Right renal pelvis (tissue), 4 donors: ENCODE data around the gene GLO1. TPM values are rescaled to one million over a fixed set of nuclear protein-coding genes. Genes with fewer than 3 reads are reported as not detected.

Experiments used
- DNase-seq, 4 donors: peaks; one replicate each; pipeline ENCODE4 v3.0.0-alpha.2; 2013; ENCODE audit warnings: low read depth in 4 of 4, low spot score in 3 of 4, missing footprints in 1 of 4
- polyA plus RNA-seq, 4 donors: library from polyadenylated mRNA; unstranded; fragments of 120-200 nt; gene quantifications; one replicate each; pipeline ENCODE4 v1.2.1, GENCODE V29; 2013; ENCODE audit not compliant: insufficient read length in 4 of 4

The GLO1 gene
- polyA plus RNA-seq, 4 donors: 145 to 188 (median 179) TPM

- no peak for DNase-seq
Measured at GRCh38 chr6:38673397-38674165, 29.4 kb downstream of the GLO1 start.

- peak; percentile 7 to 36 (median 20) for DNase-seq
Measured at GRCh38 chr6:38671885-38672467, 31.0 kb downstream of the GLO1 start.

DNA sequence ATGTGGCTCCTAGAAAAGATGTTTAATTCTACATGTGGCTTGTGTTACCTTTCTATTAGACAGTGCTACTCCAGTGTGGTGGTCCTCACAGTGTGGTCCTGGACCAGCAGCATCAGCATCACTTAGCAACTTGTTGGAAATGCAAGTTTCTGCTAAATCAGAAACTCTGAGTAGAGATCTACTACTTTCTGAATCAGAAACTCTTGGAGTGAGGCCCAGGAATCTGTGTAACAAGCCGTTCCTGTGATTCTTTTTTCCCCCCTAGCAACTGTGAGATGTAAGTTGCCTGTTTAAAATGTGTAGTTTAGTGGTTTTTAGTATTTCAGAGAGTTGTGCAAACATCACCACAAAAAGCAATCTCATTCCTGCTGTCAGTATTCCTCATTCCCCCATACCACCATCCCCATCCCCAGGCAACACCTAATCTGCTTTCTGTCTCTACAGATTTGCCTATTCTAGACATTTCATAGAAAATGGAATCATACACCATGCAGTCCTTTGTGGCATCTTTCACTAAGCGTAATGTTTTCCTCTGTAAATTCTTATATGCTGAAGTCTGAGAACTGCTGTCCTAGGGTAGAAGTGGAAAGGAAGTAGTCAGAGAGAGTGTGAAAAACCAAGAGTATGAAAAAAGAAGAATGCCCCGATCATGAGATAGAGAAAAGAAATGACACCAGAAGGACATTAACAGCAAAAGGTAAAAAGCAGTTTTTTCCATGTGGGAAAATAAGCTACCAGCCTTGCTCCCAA is 44.4 kb downstream of the GLO1 start:
- DNase-seq: no peak

GRCh38 chr6:38656896-38657295 is 46.0 kb downstream of the GLO1 start:
- DNase-seq: no peak

DNA sequence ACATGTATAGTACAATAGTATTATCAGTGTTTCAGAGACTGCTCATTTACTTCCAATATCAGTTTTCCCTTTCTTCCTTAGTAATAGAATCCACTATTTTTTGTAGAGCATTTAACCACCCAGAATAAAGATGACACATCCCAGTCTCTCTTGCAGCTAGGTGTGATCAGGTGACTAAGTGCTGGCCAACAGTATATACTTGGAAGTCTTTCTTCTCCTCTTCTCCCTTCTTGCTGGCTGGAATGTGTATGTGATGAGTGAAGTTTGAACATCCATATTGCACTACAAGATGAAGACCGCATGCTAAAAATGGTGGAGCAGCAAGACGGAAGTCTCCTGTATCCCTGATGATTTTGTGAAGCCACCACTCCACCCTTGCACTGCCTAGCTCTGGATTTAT is 48.7 kb downstream of the GLO1 start:
- DNase-seq: no peak

DNA sequence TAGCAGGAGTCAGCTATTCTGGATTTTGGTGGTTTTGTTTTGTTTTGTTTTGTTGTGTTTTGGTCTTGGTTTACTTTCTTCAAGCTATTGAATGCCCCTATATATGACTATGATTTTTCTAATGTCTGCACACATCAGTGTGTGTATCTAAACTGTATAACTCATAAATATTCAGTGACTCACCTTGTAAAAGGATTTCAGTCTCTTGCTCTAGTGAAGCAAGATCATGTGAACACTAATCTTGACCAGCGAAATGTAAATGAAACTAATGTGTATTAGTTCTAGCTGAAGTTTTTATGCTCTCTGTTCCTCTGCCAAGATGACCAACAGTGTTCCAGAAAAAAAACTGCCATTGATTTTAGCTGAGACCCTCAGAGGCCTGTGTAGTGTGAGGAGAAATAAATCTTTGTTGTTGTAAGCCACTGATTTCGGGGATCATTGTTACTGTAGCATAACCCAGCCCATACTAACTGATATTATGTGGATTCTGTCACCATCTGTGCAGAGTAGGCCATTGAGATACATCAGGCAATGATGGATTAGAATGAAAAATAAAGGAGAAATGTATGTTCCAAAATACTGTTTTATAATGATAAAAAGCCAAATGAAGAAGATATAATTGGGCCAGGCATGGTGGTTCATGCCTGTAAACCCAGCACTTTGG is 51.7 kb downstream of the GLO1 start:
- no peak for DNase-seq

- DNase-seq: no peak
Measured at GRCh38 chr6:38650207-38650752, 52.7 kb downstream of the GLO1 start.

- no peak for DNase-seq
Measured at GRCh38 chr6:38649744-38650143, 53.2 kb downstream of the GLO1 start.

DNA sequence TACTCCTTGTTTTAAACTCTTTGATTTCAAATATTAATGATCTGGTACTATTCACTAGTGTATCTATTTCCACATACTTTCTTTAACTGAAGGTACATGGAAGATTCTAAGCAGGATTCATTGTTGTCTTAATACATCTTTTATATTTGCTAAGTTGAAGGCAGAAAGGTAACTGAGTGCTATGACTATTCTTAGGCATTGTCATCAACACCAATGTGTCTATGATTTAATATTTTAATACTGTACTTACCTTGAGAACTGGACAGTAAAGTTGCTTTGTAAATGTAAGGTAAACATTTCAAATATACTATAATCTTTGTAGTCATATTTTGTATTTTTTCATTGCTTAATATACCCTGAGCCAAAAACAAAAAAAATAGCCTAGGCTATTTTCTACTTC is 54.3 kb downstream of the GLO1 start:
- no peak for DNase-seq

GRCh38 chr6:38646166-38646878 is 56.6 kb downstream of the GLO1 start:
- no peak for DNase-seq

DNA sequence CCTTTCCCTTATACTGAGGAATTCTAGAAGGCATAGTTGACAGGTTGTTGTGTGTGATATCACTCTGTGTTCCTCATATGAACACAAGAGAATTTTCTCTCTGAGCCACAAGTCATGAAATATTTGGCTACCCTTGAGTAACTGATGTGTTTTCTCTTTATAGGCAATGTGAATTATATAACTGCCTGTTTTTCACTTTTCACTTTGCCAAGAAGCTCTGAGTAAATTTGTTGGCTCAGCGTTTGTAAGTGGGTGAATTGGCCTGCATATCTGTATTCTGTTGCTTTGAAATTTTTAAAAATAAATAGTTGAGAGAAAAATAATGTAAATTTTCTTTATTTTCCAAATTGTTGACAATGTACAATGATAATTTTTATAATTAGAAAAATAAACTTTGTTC is 58.0 kb downstream of the GLO1 start:
- DNase-seq: no peak

- DNase-seq: no peak
Measured at GRCh38 chr6:38640216-38640909, 62.6 kb downstream of the GLO1 start.

GRCh38 chr6:38639498-38640215 is 63.3 kb downstream of the GLO1 start, which contains the start of gene BTBD9:
Gene BTBD9 (minus strand): TSS chr6:38639929.
- peak; percentile 77 to 92 (median 80) for DNase-seq

DNA sequence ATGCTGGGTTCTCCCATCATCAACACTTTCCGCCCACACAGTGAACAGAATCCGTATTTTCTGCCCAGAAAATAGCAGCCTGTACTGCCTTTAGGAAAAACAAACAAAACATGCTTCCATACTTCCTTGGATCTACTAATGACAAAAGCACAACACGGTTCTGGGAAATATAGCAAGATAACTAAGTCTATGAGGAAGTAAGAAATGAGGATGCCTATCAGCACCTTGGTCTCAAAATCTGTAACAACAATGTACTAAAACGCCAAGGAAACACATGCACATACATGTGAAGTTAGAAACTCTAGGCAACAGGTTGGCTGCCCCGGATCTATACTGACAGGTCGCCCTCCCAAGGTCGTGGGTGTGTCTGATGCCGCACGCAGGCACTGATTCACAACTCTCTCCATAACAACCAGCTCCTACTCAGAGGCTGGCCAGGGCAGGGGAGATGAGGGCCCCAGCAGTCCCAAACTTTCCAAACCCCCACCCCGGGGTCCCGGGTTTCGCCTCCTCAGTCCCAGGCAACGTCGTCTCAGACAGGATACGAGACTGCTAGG is 63.9 kb downstream of the GLO1 start:
- peak in 2 of 4 donors; percentile 20 to 23 for DNase-seq

GRCh38 chr6:38637756-38638155 is 65.2 kb downstream of the GLO1 start:
- no peak for DNase-seq

- no peak for DNase-seq
Measured at GRCh38 chr6:38636027-38636426, 66.9 kb downstream of the GLO1 start.

GRCh38 chr6:38634518-38634917 is 68.4 kb downstream of the GLO1 start:
- DNase-seq: no peak

GRCh38 chr6:38632490-38632889 is 70.5 kb downstream of the GLO1 start:
- DNase-seq: no peak
